Progenitor cell of endocrine pancreas (in vitro differentiated cells): ENCODE results near the gene LRRC23. TPM values are rescaled to one million over a fixed set of nuclear protein-coding genes. Genes with fewer than 3 reads are reported as not detected.
A peak's percentile ranks its signal among the peaks of the same experiment; 100 is the strongest.

Source experiments
- DNase-seq: peaks from one replicate; pipeline ENCODE4 v3.0.0; 2021; ENCODE audit warnings: low spot score; ENCODE audit not compliant: unreplicated experiment
- H3K27ac Mint-ChIP-seq: 2 replicates; pipeline ENCODE4 v1.8.0; 2021; ENCODE audit warnings: mild to moderate bottlenecking, moderate library complexity, mixed read lengths
- H3K27me3 Mint-ChIP-seq: 2 replicates; pipeline ENCODE4 v1.8.0; 2021; ENCODE audit warnings: mixed read lengths
- H3K36me3 Mint-ChIP-seq: 2 replicates; pipeline ENCODE4 v1.8.0; 2022; ENCODE audit warnings: mixed read lengths; ENCODE audit not compliant: insufficient read depth
- H3K4me1 Mint-ChIP-seq: 2 replicates; pipeline ENCODE4 v1.8.0; 2021; ENCODE audit warnings: low read depth, mixed read lengths
- H3K4me3 Mint-ChIP-seq: 2 replicates; pipeline ENCODE4 v1.8.0; 2021; ENCODE audit warnings: low read depth, mild to moderate bottlenecking, moderate library complexity, mixed read lengths
- H3K9me3 Mint-ChIP-seq: 2 replicates; pipeline ENCODE4 v1.8.0; 2021; ENCODE audit warnings: low read depth, mixed read lengths
- CTCF ChIP-seq: fragments of 200-600 bp; sonication (generic); IDR thresholded peaks from one replicate; pipeline ENCODE4 v1.5.0; 2021; ENCODE audit warnings: antibody characterized with exemption, mild to moderate bottlenecking; ENCODE audit not compliant: unreplicated experiment
- total RNA-seq: library from RNA; stranded (reverse); gene quantifications from 2 replicates; pipeline ENCODE4 v1.2.1, GENCODE V29; 2021

LRRC23 gene
- total RNA-seq, 1 donor from 2014 or later, result 21.5 TPM

- Mint-ChIP-seq H3K27ac (peak within 1 kb of the TSS; percentile 46), H3K27me3 (no peaks in the 10 kb centered on the region), H3K4me3 (no peak within 1 kb of the TSS), H3K4me1 (peaks cover 11% of the 10 kb centered on the region), H3K9me3 (no peaks in the 10 kb centered on the region), H3K36me3 (no peaks in the 10 kb centered on the region)
- TF ChIP-seq CTCF, result no peak
- DNase-seq, result no peak
These were observed 46.4 kb downstream of the LRRC23 start, which contains the start of gene PTPN6 for GRCh38 chr12:6950811-6951540. Gene PTPN6, plus strand, starts transcription at chr12:6951356. Its CDS starts 157 bp downstream, at chr12:6951513.

- Mint-ChIP-seq H3K9me3 (no peaks in the 10 kb centered on the region), H3K27ac (no peak overlapping the region), H3K27me3 (no peaks in the 10 kb centered on the region), H3K36me3 (peaks cover under 1% of the 10 kb centered on the region), H3K4me3 (no peak overlapping the region), H3K4me1 (peaks cover 7% of the 10 kb centered on the region)
- TF ChIP-seq CTCF, result no peak
- no peak for DNase-seq
These were observed 47.0 kb downstream of the LRRC23 start for GRCh38 chr12:6951551-6952120.

- Mint-ChIP-seq H3K4me1 (peaks cover 1% of the 10 kb centered on the region), H3K4me3 (no peak overlapping the region), H3K36me3 (peaks cover 5% of the 10 kb centered on the region), H3K27me3 (no peaks in the 10 kb centered on the region), H3K9me3 (no peaks in the 10 kb centered on the region), H3K27ac (no peak overlapping the region)
- no peak for TF ChIP-seq CTCF
- no peak for DNase-seq
These were observed 47.7 kb downstream of the LRRC23 start for GRCh38 chr12:6952121-6952862.

GRCh38 chr12:6952863-6953441, 48.3 kb downstream of the LRRC23 start:
- peaks cover 5% of the 10 kb centered on the region for H3K36me3 Mint-ChIP-seq
- no peak overlapping the region for H3K4me3 Mint-ChIP-seq
- no peak for TF ChIP-seq CTCF
- no peak for DNase-seq
- peaks cover 1% of the 10 kb centered on the region for H3K4me1 Mint-ChIP-seq
- no peaks in the 10 kb centered on the region for H3K9me3 Mint-ChIP-seq
- H3K27me3 Mint-ChIP-seq, result no peaks in the 10 kb centered on the region
- no peak overlapping the region for H3K27ac Mint-ChIP-seq
